ENCODE results near the gene ILF2.

- TF ChIP-seq CTCF (IDR thresholded peaks at IDR 0.05) (no peak), POLR2AphosphoS5 (IDR thresholded peaks at IDR 0.05) (no peak), EP300 (IDR thresholded peaks at IDR 0.05) (no peak)
These were observed 21.5 kb downstream of the ILF2 start for GRCh38 chr1:153649137-153649862.

All from gastroesophageal sphincter (tissue), 3 donors.